ENCODE results near the gene MND1.

MND1 gene

DNA sequence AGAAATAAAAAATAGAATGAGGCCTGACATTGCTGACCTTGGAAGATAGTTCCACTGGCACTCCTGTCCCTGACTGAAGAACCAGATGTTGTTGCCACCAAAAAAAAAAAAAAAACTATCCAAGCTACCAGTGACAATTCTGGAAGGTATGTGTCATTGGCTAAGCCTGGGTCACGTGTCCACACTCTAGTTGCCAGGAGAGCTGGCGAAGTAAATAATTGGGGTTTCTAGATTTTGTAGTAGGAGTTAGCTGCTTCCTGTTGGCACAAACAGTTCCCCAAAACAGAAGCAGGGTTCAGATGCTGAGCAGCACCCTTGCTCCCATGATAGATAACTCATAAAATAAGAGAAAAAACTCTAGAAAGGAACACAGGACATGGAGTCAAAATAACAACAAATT lies 20.5 kb downstream of the MND1 start:
- TF ChIP-seq, protein P1, sequence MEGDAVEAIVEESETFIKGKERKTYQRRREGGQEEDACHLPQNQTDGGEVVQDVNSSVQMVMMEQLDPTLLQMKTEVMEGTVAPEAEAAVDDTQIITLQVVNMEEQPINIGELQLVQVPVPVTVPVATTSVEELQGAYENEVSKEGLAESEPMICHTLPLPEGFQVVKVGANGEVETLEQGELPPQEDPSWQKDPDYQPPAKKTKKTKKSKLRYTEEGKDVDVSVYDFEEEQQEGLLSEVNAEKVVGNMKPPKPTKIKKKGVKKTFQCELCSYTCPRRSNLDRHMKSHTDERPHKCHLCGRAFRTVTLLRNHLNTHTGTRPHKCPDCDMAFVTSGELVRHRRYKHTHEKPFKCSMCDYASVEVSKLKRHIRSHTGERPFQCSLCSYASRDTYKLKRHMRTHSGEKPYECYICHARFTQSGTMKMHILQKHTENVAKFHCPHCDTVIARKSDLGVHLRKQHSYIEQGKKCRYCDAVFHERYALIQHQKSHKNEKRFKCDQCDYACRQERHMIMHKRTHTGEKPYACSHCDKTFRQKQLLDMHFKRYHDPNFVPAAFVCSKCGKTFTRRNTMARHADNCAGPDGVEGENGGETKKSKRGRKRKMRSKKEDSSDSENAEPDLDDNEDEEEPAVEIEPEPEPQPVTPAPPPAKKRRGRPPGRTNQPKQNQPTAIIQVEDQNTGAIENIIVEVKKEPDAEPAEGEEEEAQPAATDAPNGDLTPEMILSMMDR (IDR thresholded peaks at IDR 0.05; ENCODE audit: low read depth, low read length), result no peak
- DNase-seq (ENCODE audit: low read depth in 2 of 2), result no peak
- no peak overlapping the region for H3K4me3 ChIP-seq (replicated peaks in 1 of 2; ENCODE audit: low read depth in 2 of 2, low read length in 2 of 2)

DNA sequence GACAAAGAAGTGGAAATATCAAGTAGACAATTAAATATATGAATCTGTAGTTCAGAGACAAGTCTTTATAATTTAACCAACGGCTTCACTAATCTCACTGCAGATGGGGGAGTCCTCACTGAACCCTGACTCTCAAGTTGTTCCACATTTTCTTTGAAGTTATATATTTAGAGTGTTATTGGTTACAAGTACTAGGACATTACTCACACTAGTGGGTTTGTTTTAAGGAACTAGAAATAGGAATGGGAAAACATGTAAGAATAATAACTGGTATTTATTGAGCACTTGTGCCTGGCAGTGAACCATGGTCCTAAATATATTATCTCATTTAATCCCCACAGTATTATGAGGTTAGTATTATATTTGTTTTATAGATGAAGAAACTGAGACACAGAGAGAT lies 22.0 kb downstream of the MND1 start:
- TF ChIP-seq, protein P1 (IDR thresholded peaks at IDR 0.05; ENCODE audit: low read depth, low read length), result no peak
- no peak overlapping the region for H3K4me3 ChIP-seq (replicated peaks in 1 of 2; ENCODE audit: low read depth in 2 of 2, low read length in 2 of 2)
- no peak for DNase-seq (ENCODE audit: low read depth in 2 of 2)

DNA sequence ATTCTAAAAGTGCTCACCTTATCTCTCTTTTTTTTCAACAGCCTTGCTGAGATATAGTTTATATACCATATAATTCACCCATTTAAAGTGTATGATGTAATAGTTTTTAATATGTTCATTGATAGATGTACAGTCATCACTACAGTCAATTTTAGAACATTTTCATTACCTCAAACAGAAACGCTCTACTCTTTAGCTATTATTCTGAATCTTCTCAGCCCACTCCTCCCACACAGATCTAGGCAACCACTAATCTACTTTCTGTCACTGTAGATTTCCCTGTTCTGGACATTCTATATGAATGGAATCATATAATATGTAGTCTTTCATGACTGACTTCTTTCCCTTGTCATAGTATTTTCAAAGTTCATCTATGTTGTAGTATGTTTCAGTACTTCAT lies 22.6 kb downstream of the MND1 start:
- no peak for DNase-seq (ENCODE audit: low read depth in 2 of 2)
- TF ChIP-seq, protein P1 (IDR thresholded peaks at IDR 0.05; ENCODE audit: low read depth, low read length), result no peak
- no peak overlapping the region for H3K4me3 ChIP-seq (replicated peaks in 1 of 2; ENCODE audit: low read depth in 2 of 2, low read length in 2 of 2)

DNA sequence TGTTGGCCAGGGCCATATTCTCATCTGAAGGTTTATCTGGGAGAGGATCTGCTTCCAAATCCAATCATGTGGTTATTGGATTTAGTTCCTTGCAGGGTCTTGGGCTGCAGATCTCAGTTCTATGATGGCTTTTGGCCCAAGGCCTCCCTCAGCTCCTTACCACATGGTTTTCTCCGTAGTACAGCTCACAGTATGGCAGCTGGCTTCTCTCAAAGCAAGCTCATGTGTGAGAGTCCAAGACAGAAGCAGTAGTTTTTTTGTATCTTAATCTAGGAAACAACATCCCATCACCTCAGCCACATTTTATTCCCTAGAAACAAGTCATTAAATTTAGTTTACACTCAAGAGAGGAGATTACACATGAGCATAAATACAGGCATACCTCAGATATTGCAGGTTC lies 24.5 kb downstream of the MND1 start:
- TF ChIP-seq, protein P1 (IDR thresholded peaks at IDR 0.05; ENCODE audit: low read depth, low read length), result no peak
- H3K4me3 ChIP-seq (replicated peaks in 1 of 2; ENCODE audit: low read depth in 2 of 2, low read length in 2 of 2), result no peak overlapping the region
- DNase-seq (ENCODE audit: low read depth in 2 of 2), result no peak

DNA sequence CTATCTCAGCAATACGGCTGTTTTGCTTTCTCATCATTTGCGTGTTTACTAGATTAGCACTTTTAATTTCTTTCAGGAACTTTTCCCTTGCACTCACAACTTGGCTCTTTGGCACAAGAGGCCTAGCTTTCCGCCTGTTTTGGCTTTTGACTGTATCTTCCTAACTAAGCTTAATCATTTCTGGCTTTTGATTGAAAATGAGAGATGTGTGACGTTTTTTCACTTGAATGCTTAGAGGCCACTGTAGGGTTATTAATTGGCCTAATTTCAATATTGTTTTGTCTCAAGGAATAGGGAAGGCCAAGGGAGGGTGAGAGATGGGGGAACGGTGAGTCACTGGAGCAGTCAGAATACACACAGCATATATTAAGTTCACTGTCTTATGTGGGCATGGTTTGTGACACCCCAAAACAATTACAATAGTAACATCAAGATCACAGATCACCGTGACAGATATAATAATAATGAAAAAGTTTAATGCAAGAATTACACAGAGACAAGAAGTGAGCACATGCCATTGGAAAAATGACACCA lies 27.3 kb downstream of the MND1 start:
- TF ChIP-seq, protein P1 (IDR thresholded peaks at IDR 0.05; ENCODE audit: low read depth, low read length), result no peak
- no peak overlapping the region for H3K4me3 ChIP-seq (replicated peaks in 1 of 2; ENCODE audit: low read depth in 2 of 2, low read length in 2 of 2)
- no peak for DNase-seq (ENCODE audit: low read depth in 2 of 2)

DNA sequence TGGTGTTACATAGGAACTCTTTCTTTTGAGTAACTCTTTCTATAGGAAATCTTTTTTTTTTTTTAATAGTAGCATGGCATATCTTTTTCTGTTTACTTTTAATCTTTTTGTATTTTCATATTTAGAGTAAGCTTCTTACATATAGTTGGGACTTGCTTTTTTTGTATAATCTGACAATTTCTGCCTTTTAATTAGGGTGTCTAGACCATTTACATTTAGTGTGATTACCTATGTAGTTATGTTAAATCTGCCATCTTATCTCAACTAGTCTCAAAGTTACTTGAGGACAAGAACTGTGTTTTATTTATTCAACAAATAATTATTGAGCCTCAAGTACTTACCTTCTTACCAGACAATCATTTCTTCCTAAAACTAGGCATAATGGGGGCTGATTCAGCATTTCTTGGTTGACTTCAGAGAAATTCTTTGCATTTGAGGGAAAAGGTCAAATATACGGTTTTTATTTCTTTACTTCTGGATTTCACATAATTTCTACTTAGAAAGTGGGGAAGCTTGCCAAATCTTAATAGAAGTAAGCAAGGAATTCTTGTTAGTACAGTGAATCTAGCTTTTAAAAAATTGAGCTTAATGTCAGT lies 28.6 kb downstream of the MND1 start:
- DNase-seq (ENCODE audit: low read depth in 2 of 2), result no peak
- no peak overlapping the region for H3K4me3 ChIP-seq (replicated peaks in 1 of 2; ENCODE audit: low read depth in 2 of 2, low read length in 2 of 2)
- TF ChIP-seq, protein P1 (IDR thresholded peaks at IDR 0.05; ENCODE audit: low read depth, low read length), result no peak

DNA sequence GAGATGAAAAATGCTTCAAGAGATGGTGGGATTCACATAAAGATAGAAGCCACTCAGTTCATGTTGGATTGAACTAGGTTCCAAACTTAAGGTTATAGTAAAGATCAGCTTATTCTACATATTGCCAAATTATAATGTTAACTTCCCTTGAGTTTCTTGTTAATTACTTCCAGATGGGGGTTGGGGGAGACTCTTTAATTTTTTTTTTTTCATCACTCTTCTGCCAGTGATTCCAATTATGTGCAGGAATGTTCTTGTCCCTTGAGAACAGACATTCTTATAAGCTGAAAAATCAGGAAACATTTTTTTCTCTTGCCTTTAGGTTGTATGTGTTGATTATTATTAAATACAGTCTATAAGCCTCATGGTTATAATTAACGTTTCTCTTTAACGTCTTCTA lies 30.0 kb downstream of the MND1 start:
- peak; percentile 10 to 34 for DNase-seq (ENCODE audit: low read depth in 2 of 2)
- TF ChIP-seq, protein P1 (IDR thresholded peaks at IDR 0.05; ENCODE audit: low read depth, low read length), result no peak
- no peak overlapping the region for H3K4me3 ChIP-seq (replicated peaks in 1 of 2; ENCODE audit: low read depth in 2 of 2, low read length in 2 of 2)

All from cardiac fibroblast (primary cell).